Choroid plexus epithelial cell (primary cell): Measurements from ENCODE around the gene FBXW11.
A peak's percentile ranks its signal among the peaks of the same experiment; 100 is the strongest.

ENCODE experiments used
- DNase-seq: peaks from one replicate; pipeline ENCODE4 v3.0.0-alpha.2; 2010; ENCODE audit warnings: low read depth
- H3K4me3 ChIP-seq: 2 replicates; pipeline ENCODE4 v1.5.1; 2011; ENCODE audit warnings: low read depth, mild to moderate bottlenecking, control low read depth, low read length, moderate library complexity
- CTCF ChIP-seq: conservative IDR thresholded peaks from 2 replicates; pipeline ENCODE4 v1.5.1; 2011; ENCODE audit warnings: low read depth, mild to moderate bottlenecking, control low read depth, inconsistent platforms, low read length, moderate library complexity

Gene FBXW11

GRCh38 chr5:171914726-171915338 lies 91.6 kb downstream of the FBXW11 start:
- DNase-seq = no peak
- H3K4me3 ChIP-seq = no peak overlapping the region
- TF ChIP-seq CTCF = no peak

DNA sequence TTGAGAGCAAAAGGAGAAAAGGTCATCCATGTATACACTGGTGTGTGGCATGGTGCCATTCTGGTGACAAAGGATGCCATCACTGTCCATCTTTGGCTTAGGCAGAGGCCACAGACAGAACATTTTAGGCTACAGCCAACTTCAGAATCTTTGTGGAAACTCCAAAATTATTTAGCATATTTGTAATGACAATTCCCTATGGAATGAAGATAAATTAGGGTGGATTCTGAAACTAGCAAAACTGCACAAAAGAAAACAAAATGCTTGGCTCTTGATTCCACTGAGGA lies 92.5 kb downstream of the FBXW11 start:
- TF ChIP-seq CTCF = no peak
- H3K4me3 ChIP-seq = no peak overlapping the region
- no peak for DNase-seq

DNA sequence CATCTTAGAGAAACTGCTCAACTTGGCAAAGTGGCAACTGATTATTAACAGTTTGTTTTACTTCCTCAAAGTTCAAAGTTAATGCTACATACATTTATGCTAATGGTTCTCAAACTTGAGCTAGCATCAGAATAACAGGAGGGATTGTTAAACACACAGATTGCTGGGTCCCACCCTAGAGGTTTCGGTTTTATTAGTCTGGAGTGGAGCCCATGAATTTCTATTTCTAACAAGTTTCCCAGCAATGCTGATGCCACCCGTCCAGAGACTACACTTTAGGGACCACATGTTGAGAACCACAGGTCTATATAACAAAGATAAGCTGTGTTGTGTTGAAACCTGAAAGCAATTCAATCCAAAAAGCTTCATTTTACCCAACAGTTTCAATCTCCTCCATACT lies 95.3 kb downstream of the FBXW11 start:
- DNase-seq = no peak
- TF ChIP-seq CTCF = no peak
- no peak overlapping the region for H3K4me3 ChIP-seq

DNA sequence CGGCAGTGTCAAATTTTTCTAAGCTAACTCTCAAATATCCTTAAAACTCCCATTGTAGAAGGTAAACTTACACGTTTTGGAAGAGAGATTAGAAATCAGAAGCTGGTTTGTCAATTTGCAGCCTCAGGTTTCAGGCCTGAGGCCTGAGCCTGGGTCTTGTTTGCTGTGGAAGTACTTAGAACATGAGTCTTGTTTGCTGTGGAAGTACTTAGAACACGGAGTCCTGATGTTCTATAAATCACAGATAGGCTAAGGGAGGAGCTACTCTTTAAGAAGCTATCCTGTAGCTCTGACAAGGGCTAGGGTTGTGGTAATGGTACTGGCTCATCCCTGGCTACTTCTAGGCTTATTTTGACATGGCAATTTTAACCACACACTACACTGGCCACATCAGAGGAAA lies 97.8 kb downstream of the FBXW11 start:
- DNase-seq = no peak
- TF ChIP-seq CTCF = no peak
- H3K4me3 ChIP-seq = no peak overlapping the region

- no peak overlapping the region for H3K4me3 ChIP-seq
- DNase-seq = peak; percentile 83
- peak; percentile 75 for TF ChIP-seq CTCF
Measured at GRCh38 chr5:171907725-171908343, 98.6 kb downstream of the FBXW11 start.

GRCh38 chr5:171906703-171907590 lies 99.5 kb downstream of the FBXW11 start:
- DNase-seq = no peak
- H3K4me3 ChIP-seq = no peak overlapping the region
- no peak for TF ChIP-seq CTCF
